ENCODE data around the gene PHAF1.
"Not testable (repeated sequence)": the region's sequence is repeated elsewhere in the genome, so short reads cannot be mapped to it uniquely, and the experiment has no call there.

Gene PHAF1

DNA sequence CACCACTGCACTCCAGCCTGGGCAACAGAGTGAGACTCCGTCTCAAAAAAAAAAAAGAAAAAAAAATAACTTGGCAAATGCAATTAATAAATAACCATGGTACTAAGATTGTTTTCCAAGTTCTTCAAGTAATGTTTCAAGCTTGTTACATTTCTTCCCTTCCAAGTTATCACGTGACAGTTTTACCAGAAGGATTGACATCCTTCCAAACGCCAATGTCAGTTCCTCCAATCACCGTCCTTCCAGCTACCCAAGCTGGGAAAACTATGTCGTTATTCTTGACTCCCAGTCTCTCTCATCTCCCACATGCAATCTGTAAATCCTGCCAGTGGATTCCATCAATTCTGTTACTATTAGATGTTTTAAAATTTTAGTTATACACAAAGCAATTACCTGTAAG lies 3.9 kb upstream of the PHAF1 start:
- no peak for DNase-seq

DNA sequence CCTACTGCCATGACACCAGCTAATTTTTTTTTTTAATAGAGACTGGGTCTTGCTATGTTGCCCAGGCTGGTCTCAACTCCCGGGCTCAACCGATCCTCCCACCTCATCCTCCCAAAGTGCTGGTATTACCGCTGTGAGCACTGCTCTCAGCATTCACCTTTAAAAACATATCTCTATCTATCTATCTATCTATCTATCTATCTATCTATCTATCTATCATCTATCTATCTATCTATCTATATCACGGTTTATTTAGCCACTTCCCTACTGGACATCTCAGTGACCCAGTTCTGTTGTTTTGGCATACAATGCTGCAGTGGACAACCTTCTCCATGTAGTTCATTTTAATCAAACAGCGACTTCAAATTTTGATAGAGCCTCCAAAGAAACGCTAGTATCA lies 1.3 kb upstream of the PHAF1 start:
- no peak for DNase-seq

DNA sequence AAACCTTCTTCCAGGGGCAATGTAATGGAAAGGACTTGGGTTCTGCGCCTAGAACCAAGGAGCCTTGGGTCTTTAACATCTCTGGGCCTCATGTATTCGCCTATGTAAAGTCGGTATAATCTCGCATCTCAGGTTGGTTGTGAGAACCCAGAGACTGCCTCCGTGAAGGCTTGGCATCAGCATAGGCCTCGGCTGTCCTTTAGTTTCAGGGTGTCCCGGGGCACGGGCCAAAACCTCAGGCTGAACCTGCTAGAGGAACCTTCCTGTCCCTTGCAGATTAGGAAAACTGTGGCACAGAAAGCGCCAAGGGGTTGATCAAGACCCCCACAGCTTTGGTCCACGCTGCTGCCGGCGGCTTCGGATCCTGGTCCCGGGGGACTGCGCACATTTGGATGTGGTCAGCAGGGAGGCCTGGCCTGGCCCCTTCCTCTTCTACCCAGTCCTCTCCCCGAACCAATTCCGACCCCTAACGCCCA lies 772 bp upstream of the PHAF1 start:
- DNase-seq = no peak

DNA sequence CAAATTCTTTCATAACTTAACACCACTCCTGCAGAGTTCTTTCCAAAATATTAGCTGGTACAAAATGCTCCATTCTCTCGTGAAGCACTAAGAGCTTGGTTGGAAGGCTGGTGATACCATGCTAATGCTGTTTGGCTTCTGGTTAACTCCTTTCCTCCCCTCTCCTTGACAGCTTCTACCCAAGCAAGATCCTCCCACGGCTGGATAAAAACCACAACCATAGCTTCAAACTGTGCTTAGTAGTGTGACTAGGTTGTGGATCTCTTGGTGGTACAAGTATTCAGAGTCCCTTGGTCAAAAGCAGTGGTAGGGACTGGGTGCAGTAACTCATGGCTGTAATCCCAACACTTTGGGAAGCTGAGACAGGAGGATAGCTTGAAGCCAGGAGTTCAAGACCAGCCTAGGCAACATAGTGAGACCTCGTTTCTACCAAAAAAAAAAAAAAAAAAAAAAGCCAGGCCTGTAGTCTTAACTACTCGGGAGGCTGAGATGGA lies 2.3 kb downstream of the PHAF1 start:
- DNase-seq = no peak

DNA sequence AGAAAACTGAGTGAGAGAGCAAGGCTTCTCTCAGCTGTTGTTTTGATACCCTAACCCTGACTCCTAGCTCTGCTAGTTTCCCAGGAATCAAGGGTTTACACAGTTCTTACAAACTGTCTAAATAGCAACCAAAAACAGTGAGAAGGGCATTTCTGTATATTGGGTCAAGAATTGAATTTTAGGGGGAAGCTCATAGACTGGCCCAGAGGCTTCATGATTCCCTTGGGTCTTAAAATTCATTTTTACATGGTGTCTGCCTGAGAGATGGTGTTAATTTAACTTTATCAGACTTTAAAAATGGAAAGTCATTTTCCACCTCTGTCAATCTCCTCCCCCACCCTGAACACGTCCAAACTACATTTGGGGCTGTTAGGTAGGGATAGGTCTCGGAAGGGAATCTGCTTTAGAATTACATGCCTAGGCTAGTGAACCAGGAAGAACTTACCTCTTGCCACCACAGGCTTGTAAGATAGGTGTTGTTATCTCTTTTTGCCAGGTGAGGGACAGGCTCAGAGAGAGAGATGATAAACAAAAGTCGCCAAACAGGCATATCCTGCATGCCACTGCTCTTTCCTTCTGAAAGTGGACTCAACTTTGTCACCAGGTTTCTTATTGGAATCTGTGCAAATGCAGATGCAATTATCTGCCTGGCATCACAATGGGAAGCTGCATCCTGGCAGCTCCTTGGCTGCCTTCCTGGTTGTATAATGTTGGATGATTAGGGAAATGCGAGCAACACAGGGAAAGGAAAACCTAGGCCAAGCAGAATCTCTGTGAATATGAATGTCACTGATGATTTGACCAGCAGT lies 3.1 kb downstream of the PHAF1 start:
- no peak for DNase-seq

DNA sequence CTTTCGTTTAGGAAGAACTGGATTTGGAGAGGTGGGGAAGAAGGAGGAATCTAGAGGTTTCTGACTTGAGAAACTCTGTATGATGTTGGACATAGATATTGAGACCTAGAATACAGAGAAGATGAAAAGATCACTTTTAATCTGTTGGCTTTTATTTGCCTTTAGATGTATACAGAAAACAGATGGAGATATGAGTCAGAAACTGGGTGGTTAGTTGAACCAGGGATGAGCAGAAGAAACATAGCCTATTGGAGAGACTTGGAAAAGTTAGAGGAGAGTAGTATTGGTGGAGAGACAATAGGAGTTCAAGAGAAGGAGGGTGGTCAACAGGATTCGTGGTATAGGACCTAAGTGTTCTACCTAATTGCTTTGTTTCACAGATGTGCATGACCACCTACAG lies 5.1 kb downstream of the PHAF1 start:
- no peak for DNase-seq

DNA sequence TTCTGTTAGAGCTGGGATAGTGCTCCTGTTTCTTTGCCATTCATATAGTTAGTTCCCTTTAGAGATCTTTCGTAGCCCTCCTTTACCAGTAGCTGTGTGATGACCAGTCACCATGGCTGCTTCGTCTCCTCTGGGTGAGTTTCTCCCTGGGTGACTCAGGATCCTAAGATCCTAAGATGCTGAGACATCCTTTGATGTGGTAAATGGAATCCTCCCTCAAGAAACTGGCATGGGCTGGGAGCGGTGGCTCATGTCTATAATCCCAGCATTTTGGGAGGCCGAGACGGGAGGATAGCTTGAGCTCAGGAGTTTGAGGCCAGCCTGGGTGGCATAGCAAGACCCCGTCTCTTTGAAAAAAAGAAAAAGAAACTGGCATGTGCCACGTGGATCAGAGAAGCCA lies 5.9 kb downstream of the PHAF1 start:
- no peak for DNase-seq

DNA sequence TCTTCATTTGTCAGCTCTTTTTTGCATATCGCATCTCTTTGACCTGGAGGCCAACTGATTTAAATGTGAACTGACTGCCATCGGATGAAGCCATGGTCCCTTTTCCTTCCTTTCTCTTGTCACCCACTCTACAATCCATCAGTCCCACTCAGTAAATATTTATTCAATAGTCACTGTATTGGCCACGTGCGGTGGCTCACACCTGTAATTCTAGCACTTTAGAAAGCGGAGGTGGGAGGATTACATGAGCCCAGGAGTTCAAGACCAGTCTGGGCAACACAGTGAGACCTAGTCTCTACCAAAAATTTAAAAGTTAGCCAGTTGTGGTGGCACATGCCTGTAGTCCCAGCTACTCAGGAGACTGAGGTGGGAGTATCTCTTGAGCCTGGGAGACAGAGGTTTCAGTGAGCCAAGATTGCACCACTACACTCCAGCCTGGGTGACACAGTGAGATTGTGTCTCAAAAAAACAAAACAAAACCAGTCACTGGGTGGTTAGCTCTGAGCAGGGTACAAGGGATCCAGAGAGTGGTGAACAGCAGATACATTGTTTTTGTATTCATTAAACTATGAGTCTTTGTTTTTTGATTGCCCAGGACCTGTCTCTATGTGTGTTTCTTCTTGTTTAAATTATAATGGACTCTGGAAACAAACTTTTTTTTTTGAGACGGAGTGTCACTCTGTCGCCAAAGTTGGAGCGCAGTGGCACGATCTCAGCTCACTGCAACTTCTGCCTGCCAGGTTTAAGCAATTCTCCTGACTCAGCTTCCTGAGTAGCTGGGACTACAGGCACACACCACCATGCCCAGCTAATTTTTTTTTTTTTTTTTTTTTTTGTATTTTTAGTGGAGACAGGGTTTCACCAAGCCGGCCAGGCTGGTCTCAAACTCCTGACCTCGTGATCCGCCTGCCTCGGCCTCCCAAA lies 6.9 kb downstream of the PHAF1 start:
- no peak for DNase-seq

DNA sequence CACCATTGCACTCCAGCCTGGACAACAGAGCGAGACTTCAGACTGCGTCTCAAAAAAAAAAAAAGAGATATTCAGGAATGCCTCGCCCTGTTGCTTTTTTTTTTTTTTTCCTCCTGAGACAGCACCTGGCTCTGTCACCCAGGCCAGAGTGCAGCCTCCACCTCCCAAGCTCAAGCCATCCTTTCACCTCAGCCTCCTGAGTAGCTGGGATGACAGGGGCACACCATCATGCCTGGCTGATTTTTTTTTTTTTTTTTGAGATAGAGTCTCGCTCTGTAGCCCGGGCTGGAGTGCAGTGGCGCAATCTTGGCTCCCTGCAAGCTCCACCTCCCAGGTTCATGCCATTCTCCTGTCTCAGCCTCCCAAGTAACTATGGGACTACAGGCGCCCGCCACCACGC lies 8.0 kb downstream of the PHAF1 start:
- DNase-seq = no peak

DNA sequence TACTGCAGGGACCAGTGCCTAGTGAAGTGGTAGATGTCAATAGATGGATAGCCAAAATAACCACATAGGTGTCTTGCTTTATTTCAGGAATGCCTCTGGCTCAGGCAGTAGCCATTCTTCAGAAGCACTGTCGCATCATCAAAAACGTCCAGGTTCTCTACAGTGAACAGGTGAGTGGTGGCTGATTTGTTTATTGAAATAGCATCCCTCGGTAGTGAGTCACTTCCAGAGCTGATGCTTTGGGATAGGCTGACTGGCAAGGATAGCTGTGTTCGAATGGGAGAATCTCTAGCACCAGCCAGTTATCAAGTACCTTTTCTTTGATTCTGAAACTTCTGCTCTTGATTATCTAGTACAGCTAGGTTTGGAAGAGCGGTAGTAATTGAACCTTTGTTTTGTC lies 10.3 kb downstream of the PHAF1 start:
- DNase-seq = no peak

DNA sequence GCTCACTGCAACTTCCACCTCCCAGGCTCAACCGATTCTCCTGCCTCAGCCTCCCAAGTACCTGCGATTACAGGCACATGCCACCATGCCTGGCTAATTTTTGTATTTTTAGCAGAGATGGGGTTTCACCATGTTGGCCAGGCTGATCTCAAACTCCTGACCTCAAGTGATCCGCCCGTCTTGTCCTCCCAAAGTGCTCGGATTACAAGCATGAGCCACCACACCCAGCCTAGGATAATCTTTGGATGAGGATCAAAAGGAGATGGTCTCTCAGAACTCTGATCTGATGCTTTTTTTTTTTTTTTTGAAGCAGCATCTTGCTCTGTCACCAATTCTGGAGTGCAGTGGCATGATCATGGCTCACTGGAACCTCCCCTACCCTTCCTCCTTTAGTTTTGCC lies 13.1 kb downstream of the PHAF1 start:
- not testable (repeated sequence) for DNase-seq

DNA sequence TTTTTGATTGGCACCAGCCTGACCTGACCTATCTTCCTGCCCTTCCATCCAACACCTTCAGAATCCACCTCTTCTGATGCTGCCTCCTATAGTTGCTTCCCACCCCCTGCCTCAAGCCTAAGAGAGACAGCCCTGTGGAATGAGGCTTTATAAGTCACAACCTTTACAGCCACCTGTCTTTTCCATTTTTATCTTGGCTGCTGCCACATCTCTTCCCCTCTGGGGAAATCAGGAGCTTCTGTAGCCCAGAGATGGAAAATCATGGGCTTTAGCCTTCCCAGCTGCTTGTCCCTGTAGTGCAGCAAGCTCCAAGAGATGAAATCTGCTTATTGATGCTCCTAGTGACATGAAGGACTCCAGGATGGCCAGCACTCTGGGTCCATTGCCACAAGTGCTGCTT lies 18.7 kb downstream of the PHAF1 start:
- no peak for DNase-seq

DNA sequence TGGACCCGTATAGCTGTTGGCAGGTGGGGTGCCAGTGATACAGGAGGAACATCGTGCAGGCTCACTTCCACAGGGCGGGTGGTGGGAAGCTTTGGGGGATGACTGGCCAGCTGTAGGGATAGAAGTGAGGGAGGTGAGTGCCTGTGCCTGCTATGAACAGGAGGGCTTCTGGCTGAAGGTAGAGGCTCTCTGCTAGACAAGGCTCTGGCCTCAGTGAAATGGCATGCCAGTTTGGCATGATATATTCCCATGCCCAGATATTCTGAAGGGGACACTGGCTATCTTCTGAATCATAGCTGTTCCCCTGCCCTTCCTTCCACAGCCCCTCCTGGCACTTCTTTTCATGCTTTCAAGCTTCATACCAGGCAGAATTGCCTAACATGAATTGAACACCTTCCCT lies 19.1 kb downstream of the PHAF1 start:
- DNase-seq = no peak

DNA sequence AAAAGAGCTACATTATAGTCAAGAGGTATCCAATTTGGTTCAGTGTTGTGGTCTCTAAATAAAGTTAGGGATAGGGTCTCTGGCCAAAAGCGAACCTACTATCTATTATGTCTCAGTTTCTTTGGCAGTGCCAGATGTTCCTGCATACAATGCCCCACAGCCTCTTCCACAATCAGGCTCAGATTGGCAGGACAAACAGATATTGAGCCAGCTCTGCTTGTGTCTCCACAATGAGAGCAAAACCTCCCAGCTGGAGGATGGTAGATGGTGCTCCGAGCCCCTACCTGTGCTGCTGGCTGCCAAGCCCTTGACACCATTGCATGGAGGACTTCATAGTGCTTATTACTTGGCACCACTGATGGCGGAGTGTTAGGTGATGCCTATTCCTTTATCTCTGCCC lies 19.7 kb downstream of the PHAF1 start:
- no peak for DNase-seq

DNA sequence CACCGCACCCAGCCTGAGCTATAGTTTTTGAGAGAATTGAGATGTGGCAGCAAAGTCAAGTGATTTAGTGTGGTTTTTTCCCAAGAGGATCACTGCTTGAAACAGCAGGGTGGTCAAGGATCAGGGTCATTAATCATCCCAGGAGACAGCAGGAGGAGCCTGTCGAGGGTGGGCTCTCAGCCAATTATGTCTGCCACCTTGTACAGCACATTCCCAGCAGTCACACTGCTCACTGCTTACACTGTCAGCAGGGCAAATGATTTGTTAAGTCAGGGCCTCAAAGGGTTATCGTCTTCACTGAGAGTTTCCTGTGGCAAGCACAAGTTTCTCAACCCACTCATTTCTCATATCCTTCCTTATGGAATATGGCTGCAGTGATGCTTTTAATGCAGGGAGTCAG lies 27.9 kb downstream of the PHAF1 start:
- no peak for DNase-seq

DNA sequence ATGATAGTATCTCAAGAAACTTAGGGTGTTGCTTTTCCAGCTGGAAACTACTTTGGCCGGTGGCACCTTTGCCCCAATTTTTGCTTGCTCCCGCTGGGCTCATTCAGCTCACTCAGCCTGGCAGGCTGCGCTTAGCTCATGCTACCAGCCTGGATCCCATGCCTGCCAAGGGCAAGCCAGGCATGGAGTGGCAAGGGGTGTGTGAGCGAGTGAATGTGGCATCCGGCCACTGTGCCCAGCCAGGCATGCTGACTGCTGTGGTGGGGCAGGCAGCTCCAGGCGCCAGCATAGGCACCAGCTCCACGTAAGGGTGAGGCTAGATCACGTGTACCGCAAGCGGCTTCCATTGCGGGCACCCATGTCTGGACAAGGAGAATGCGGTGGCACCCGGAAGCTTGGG lies 31.6 kb downstream of the PHAF1 start:
- no peak for DNase-seq

DNA sequence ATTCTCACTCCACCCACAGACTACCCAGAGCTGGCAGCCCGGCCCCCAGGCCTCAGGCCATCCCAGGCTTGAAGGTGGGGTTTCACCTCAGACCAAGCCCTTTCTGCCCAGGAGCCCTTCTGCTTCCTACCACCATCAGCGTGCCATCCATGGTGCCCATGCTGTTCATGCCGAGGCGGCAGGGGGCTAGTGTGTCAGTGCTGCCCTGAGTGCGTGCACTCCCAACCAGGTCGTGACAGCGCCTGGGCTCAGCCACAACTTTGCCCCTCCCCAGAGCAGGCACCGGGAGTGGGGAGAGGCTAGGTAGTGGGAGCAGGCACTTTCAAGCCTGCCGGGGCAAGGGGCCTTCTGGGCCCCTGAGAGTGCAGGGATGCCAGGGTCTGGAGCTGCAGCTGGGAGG lies 32.6 kb downstream of the PHAF1 start:
- no peak for DNase-seq

DNA sequence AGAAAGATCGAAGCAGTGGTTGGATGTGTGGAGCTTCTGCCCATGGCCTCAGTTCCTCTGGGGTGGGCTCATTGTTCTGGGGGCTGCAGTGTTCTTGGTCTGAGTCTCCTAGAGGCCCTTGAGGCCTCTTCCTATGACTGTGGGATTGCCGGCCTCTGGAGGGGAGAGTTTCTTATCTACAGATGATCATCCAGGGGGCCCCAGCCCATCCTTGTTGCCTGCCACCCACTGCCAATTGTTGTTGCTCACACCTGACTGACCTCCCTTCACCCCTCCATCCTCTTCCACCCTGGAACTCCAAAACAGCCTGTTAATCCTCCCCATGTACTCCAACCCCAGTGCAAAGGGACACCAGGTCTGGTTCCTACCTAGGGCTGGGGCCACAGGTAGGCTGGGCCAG lies 35.2 kb downstream of the PHAF1 start:
- no peak for DNase-seq

DNA sequence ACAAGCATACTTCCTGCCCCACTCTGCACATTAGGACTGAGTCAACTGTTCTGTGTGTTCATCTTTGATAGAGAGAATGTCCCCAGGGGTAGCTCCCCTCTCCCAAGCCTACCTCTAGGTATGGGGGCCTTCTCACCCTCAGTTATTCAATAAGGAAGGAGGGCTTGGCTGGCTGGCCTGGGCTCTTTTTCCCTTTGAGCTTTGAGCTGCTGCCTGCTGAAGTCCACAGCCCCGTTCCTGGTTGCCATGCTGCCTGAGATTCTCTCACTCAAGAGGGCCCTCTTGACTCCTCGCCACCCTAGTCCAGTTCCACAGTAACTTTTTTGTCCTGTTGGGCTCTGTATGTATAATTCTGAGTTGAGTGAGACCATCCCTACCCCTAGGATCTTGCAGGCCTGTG lies 36.0 kb downstream of the PHAF1 start:
- DNase-seq = no peak

DNA sequence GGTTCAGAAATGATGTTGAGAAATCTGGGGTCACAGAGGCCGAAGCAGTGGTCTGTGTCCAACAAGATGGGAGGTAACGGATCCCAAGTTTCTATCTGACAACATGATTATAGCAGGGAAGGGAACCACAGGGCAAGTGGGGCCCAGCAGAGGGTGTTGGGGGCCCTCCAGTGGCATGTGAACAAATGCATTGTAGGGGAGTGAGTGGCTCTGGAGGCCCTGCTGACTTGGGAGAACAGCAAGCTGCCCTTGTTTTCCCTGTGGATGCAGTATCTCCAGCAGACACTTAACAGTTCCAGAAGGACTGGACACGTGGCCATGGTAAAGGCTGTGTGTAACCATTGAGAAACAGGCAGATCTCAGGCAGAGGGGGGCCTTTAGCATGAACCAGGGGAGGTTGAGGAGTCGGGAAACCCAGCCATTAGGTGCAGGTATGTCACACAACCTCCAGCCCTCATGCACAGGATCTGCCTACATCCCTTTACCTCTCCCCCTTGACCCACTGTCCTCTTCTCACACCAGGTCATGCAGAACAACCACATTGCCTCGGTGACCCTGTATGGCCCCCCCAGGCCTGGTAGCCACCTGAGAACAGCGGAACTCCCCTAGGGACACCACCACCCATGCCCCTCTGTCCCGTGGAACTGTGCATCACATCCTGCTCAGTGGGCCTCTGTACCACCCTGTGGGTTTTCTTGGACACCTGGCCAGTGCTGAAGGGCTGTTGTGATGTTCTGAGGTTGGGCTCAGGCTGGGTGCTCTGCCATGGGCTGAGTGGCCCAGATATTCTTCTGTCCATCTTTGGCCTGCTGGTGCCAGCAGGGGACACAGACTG lies 37.0 kb downstream of the PHAF1 start:
- no peak for DNase-seq

DNA sequence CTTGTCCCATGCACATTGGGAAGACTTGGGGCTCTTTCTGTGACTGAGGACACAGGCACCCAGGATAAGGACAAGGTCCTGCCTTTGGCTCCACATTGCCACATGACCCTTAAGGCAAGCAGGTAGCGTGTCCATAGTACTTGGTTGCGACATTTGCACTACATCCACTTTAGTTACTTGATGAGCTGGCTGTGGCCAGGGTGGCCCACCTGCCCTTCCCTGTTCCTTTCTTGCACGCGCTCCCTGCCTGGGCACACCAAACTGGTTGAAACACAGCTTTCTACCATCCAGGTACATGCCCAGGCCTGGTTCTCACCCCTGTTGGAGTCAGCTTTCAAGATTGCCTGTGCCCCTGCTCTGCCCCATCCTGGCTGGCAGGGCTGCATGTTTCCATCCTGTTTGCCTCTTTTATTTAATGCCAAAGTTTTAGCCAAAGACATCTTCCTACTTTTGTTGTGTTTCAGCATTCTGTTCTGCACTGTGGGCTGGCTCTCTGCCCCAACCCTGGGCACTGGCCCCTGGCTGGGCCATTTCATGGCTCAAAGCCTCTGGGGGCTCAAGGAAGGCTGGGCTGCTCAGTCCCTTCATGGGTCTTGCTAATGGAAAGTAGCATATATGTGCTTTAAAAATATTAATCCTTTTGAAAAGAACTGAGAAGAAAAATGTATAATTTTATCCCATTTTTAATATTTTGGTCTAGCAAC lies 37.8 kb downstream of the PHAF1 start:
- DNase-seq = no peak

DNA sequence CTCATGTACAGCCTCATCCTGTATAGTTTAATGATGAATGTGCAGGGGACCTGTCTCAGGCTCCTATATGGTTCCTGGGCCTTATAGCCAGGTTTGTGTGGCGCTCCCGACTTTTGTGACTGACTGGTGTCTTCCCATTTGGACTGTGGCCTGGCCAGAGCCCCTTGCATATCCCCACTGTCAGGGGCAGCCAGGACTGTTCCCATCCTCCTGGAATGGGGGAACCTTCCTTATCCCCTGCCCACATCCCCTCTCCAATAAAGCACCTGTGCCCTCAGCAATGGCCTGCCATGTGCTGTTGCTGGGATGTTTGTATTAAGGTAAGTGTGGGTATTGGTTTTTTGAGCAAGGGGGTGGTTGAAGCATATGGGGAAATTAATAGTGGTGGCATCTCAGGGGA lies 38.5 kb downstream of the PHAF1 start:
- no peak for DNase-seq

Data from NCI-H2081 treated with DMSO at 0.1 percent for 48 hours (cell line).